Endothelial cell of umbilical vein (primary cell): ENCODE results near the gene RELL1. TPM values are rescaled to one million over a fixed set of nuclear protein-coding genes. Genes with fewer than 3 reads are reported as not detected.

Experiments
- BruUV-seq: library from RNA; stranded (reverse); fragments of 400-500 nt; replicated peaks from 2 replicates; lab custom pipeline; 2021; lab: Mats Ljungman, UMichigan
- CTCF ChIA-PET: fragments of 300-600, 350-600 bp; sonication (Branson Sonifier 250); formaldehyde crosslinking; loops from one replicate; lab custom pipeline; 2021; ENCODE audit warnings: antibody characterized with exemption, inconsistent platforms; lab: Charles Lee
- POLR2A ChIA-PET: fragments of 300-600, 350-600 bp; sonication (Branson Sonifier 250); formaldehyde crosslinking; loops from one replicate; lab custom pipeline; 2021; ENCODE audit warnings: antibody characterized with exemption, inconsistent platforms; lab: Charles Lee
- DNase-seq: peaks from one replicate; pipeline ENCODE4 v3.0.0-alpha.2; 2011; ENCODE audit warnings: low read depth, low spot score
- FAIRE-seq: peaks from 2 replicates; lab custom pipeline; 2011; peaks lifted over from hg19 to GRCh38; lab: Jason Lieb, UNC
- H2AFZ ChIP-seq: 2 replicates; pipeline ENCODE4 v1.6.0; 2012; ENCODE audit warnings: low read depth, low read length, control low read depth, inconsistent platforms
- H3K27ac ChIP-seq: 2 replicates; pipeline ENCODE4 v1.5.1; 2011; ENCODE audit warnings: low read depth, mild to moderate bottlenecking, control low read depth, low read length, moderate library complexity; ENCODE audit not compliant: insufficient read depth
- H3K27me3 ChIP-seq, 2 experiments: 2 replicates each; pipeline versions ENCODE4 v1.6.0 to v1.6.1; 2011; ENCODE audit warnings: low read length in 2 of 2, mixed read lengths in 1 of 2; ENCODE audit not compliant: control insufficient read depth in 2 of 2, insufficient read depth in 2 of 2
- H3K36me3 ChIP-seq, 2 experiments: 2 replicates in 1 of 2; 3 replicates in 1 of 2; pipeline ENCODE4 v1.5.1; 2011; ENCODE audit warnings: low read length in 2 of 2, mild to moderate bottlenecking in 1 of 2, moderate library complexity in 1 of 2; ENCODE audit not compliant: control insufficient read depth in 2 of 2, insufficient read depth in 2 of 2; ENCODE audit errors: extremely low read depth in 1 of 2
- H3K4me1 ChIP-seq: 3 replicates; pipeline ENCODE4 v1.5.1; 2011; ENCODE audit warnings: mild to moderate bottlenecking, low read length; ENCODE audit not compliant: control insufficient read depth, insufficient read depth; ENCODE audit errors: extremely low read depth
- H3K4me2 ChIP-seq: 2 replicates; pipeline ENCODE4 v1.6.1; 2011; ENCODE audit warnings: low read length, control low read depth, mixed read lengths; ENCODE audit not compliant: insufficient read depth
- H3K4me3 ChIP-seq, 3 experiments: fragments of 200-600 bp in 1 of 3; sonication (generic), shearing (Covaris generic) in 1 of 3; replicated peaks in 1 of 3; 2 replicates each; pipeline ENCODE4 v1.5.1; 2011 to 2016; ENCODE audit warnings: control low read depth in 3 of 3, low read length in 3 of 3, mild to moderate bottlenecking in 2 of 3, inconsistent platforms in 1 of 3, low read depth in 1 of 3, moderate library complexity in 1 of 3; ENCODE audit not compliant: insufficient read depth in 1 of 3
- H3K79me2 ChIP-seq: 2 replicates; pipeline ENCODE4 v1.6.0; 2012; ENCODE audit warnings: low read length, inconsistent platforms; ENCODE audit not compliant: control insufficient read depth, insufficient read depth
- H3K9ac ChIP-seq: replicated peaks from 2 replicates; pipeline ENCODE3; 2011; ENCODE audit warnings: low read length, control low read depth; ENCODE audit not compliant: insufficient read depth; ENCODE audit errors: extremely low read depth
- H3K9me1 ChIP-seq: replicated peaks from 3 replicates; pipeline ENCODE4 v1.6.0; 2011; ENCODE audit warnings: mild to moderate bottlenecking, low read length; ENCODE audit not compliant: control insufficient read depth, insufficient read depth; ENCODE audit errors: extremely low read depth
- H3K9me3 ChIP-seq: replicated peaks from 2 replicates; pipeline ENCODE4 v1.5.1; 2012; ENCODE audit warnings: low read length, inconsistent platforms; ENCODE audit not compliant: control insufficient read depth, insufficient read depth
- H4K20me1 ChIP-seq: replicated peaks from 2 replicates; pipeline ENCODE3; 2011; ENCODE audit warnings: mild to moderate bottlenecking, low read length; ENCODE audit not compliant: control insufficient read depth, insufficient read depth; ENCODE audit errors: extremely low read depth
- FOS ChIP-seq: IDR thresholded peaks from 2 replicates; pipeline ENCODE4 v1.6.1; 2011; ENCODE audit warnings: mild to moderate bottlenecking, low read length, moderate library complexity, borderline replicate concordance; ENCODE audit not compliant: insufficient read depth
- MAX ChIP-seq: IDR thresholded peaks from 2 replicates; pipeline ENCODE4 v1.6.1; 2011; ENCODE audit not compliant: insufficient read depth, insufficient read length
- POLR2A ChIP-seq: IDR thresholded peaks from 2 replicates; pipeline ENCODE4 v1.6.1; 2012; ENCODE audit warnings: low read depth, mild to moderate bottlenecking, control low read depth, low read length
- dilution Hi-C: fragments of 300-500 bp; cut with MboI; formaldehyde crosslinking; loops from one replicate; pipeline ENCODE4 v1.15.0; 2019; ENCODE audit warnings: low sequenced_read_pairs; ENCODE audit not compliant: extremely low pct_ligation_motif_present
- intact Hi-C: fragments of 100-400 bp; cut with micrococcal nuclease; formaldehyde crosslinking; loops from one replicate; pipeline ENCODE4 v1.10.0; 2022
- polyA plus RNA-seq, 4 experiments: library from polyadenylated mRNA; depleted of rRNA in 3 of 4; stranded (reverse) in 3 of 4; unstranded in 1 of 4; fragments of >200 nt; gene quantifications; 2 replicates each; pipeline versions ENCODE4 v1.2.1 to v1.2.3, GENCODE V29; 2011 to 2012; ENCODE audit warnings: missing spikeins in 1 of 4
- total RNA-seq: library from RNA; stranded (reverse); gene quantifications from 2 replicates; pipeline ENCODE4 v1.2.3, GENCODE V29; 2021
- TF ChIP-seq, protein P1 (sequence below), 2 donors: IDR thresholded peaks; 1 replicate in 1 of 2; 2 replicates in 1 of 2; pipeline ENCODE4 v1.5.1; 2011; ENCODE audit warnings: low read length in 2 of 2, mild to moderate bottlenecking in 2 of 2, moderate library complexity in 2 of 2, control low read depth in 1 of 2, inconsistent platforms in 1 of 2, low read depth in 1 of 2; ENCODE audit not compliant: insufficient read depth in 1 of 2; ENCODE audit errors: extremely low read depth in 1 of 2

The RELL1 gene
- total and polyA plus RNA-seq, 2 donors (not counting 3 experiments of a cell fraction or from before 2014, with no cell fraction given) = 20.8 to 91.7 TPM

DNA sequence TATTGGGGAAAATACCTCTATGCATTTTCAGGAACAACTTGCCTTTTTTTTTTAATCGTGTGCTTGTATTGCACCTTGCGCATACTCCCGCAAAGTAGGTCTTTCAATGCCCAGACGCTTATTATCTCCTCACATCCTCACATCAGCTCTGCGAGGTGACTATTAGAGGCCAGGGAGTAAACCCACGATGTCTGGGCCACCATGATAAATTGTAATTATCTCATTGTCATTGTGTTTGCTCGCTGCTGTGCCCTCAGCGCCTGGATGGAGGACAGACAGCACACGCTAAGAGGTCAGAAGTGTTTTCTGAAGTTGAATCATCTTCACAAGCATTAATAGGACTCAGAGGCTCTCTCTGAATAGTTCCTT lies 1.0 kb upstream of the RELL1 start:
- Histone ChIP-seq H3K27ac (peak overlapping the region; percentile 46), H3K9ac (peak overlapping the region; percentile 51), H3K4me1 (peaks cover 24% of the 10 kb centered on the region), H3K4me2 (peak overlapping the region; percentile 81), H3K36me3 (no peaks in the 10 kb centered on the region), H3K79me2 (peaks cover 36% of the 10 kb centered on the region), H2AFZ (peak overlapping the region; percentile 90), H3K27me3 (no peaks in the 10 kb centered on the region), H3K9me1 (peaks cover 2% of the 10 kb centered on the region), H3K4me3 (peak overlapping the region in 1 of 3 experiments; percentile 59), H3K9me3 (no peaks in the 10 kb centered on the region), H4K20me1 (peaks cover 3% of the 10 kb centered on the region)
- dilution Hi-C loops = no loop called here
- no TSS peak for BruUV-seq
- FAIRE-seq = no peak
- ChIA-PET POLR2A (interaction anchor here (1.1 to 1.4 kb wide), 2 partner anchors 21 to 83 kb away, joined by 7 to 19 read pairs; no protein-coding TSS in a partner anchor), CTCF (interaction anchor here (1.0 to 1.4 kb wide), 4 partner anchors 9 to 348 kb away, joined by 3 to 8 read pairs (median 6); no protein-coding TSS in a partner anchor)
- intact Hi-C loops = loop anchor here (5.0 kb wide), 1 partner anchor 290 kb away; no protein-coding TSS in a partner anchor
- TF ChIP-seq, protein P1, sequence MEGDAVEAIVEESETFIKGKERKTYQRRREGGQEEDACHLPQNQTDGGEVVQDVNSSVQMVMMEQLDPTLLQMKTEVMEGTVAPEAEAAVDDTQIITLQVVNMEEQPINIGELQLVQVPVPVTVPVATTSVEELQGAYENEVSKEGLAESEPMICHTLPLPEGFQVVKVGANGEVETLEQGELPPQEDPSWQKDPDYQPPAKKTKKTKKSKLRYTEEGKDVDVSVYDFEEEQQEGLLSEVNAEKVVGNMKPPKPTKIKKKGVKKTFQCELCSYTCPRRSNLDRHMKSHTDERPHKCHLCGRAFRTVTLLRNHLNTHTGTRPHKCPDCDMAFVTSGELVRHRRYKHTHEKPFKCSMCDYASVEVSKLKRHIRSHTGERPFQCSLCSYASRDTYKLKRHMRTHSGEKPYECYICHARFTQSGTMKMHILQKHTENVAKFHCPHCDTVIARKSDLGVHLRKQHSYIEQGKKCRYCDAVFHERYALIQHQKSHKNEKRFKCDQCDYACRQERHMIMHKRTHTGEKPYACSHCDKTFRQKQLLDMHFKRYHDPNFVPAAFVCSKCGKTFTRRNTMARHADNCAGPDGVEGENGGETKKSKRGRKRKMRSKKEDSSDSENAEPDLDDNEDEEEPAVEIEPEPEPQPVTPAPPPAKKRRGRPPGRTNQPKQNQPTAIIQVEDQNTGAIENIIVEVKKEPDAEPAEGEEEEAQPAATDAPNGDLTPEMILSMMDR (IDR thresholded peaks at IDR 0.05; ENCODE audit: extremely low read depth in 1 of 2, insufficient read depth in 1 of 2, low read depth in 1 of 2, low read length in 2 of 2) = no peak
- TF ChIP-seq POLR2A (no peak), MAX (no peak), FOS (no peak)
- DNase-seq = no peak
